NCI-H2227 (cell line): Measurements from ENCODE around the gene GPR15LG.
"Not testable (repeated sequence)": the region's sequence is repeated elsewhere in the genome, so short reads cannot be mapped to it uniquely, and the experiment has no call there.

Source experiments
- DNase-seq: peaks from one replicate; lab custom pipeline; 2025; ENCODE audit not compliant: unreplicated experiment; lab: John Stamatoyannopoulos, UW

The GPR15LG gene

DNA sequence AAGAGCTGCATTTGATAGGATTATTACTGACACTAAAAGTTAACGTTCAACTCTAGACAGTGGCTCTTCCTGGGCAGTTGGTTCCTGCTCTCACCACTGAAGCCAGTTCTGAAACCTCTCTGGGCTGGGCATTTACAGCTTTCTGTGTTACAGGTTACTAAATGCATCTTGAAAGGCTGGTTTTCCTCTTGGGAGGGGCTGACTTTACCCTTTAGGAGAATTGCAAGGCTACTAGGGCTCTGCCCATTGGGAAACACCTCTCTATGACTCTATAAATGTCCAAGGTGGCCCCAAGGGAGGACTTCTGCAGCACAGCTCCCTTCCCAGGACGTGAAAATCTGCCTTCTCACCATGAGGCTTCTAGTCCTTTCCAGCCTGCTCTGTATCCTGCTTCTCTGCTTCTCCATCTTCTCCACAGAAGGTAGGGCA is at the start of gene GPR15LG:
Gene GPR15LG, plus strand, starts transcription at position 301 of the 429 bp plus-strand sequence. Its CDS starts 51 bp downstream, at position 352.
- DNase-seq, result no peak

GRCh38 chr10:84125910-84126784 is 47.5 kb upstream of the GPR15LG start:
- not testable (repeated sequence) for DNase-seq

GRCh38 chr10:84126785-84127167 is 46.8 kb upstream of the GPR15LG start:
- DNase-seq, result no peak

- peak; percentile 28 for DNase-seq
These were observed 37.8 kb upstream of the GPR15LG start for GRCh38 chr10:84135836-84136235.

- DNase-seq, result no peak
These were observed 35.8 kb upstream of the GPR15LG start for GRCh38 chr10:84137811-84138210.

DNA sequence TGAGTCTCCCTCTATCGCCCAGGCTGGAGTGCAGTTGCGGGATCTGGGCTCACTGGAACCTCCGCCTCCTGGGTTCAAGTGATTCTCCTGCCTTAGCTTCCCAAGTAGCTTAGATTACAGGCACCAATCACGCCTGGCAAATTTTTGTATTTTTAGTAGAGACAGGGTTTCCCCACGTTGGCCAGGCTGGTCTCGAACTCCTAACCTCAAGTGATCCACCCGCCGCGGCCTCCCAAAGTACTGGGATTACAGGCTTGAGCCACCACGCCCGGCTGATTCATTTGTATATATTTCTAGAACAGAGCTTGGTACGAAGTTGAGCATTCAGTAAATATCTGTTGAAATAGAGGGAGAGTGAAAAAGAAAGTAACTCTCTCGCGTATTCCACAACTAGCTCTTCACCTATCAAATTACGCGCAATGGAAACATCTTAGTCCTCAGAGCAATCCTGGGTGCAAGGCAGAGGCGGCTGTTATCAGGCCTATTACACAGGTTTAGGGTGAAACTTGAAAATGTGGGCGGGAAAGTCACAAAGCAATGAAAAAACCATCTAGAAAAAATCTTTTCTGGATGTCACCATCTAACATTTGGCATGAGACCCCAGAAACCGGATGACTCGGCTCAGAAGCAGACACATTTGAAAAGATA is 35.0 kb upstream of the GPR15LG start:
- peak; percentile 62 for DNase-seq

GRCh38 chr10:84139126-84140035 is 34.2 kb upstream of the GPR15LG start, which contains the start of gene GHITM:
Gene GHITM, plus strand, starts transcription at chr10:84139509. Its CDS starts 1,992 bp downstream, at chr10:84141501.
- peak; percentile 94 for DNase-seq

GRCh38 chr10:84140036-84140379 is 33.6 kb upstream of the GPR15LG start:
- DNase-seq, result no peak

- DNase-seq, result no peak
These were observed 26.3 kb upstream of the GPR15LG start for GRCh38 chr10:84147347-84147746.

DNA sequence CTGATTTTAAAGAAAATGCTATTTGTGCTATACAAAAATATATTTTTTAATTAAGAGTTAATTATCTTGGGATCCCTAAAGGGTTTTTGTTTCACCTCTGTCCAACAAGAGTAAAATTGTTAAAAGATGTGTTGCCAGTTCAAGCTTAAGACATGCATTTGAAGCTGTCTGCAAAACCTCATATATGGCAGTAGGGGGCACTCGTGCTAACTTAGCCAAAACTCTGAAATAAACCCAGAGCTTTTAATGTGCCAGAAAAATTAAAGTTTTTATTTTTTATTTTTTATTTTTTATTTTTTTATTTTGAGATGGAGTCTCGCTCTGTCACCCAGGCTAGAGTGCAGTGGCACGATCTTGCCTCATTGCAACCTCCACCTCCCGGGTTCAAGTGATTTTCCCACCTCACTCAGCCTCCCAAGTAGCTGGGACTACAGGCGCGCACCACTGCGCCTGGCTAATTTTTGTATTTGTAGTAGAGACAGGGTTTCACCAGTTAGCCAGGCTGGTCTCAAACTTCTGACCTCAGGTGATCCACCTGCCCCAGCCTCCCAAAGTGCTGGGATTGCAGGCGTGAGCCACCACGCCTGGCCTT is 25.5 kb upstream of the GPR15LG start:
- peak; percentile 27 for DNase-seq

- no peak for DNase-seq
These were observed 23.7 kb upstream of the GPR15LG start for GRCh38 chr10:84149854-84150253.

DNA sequence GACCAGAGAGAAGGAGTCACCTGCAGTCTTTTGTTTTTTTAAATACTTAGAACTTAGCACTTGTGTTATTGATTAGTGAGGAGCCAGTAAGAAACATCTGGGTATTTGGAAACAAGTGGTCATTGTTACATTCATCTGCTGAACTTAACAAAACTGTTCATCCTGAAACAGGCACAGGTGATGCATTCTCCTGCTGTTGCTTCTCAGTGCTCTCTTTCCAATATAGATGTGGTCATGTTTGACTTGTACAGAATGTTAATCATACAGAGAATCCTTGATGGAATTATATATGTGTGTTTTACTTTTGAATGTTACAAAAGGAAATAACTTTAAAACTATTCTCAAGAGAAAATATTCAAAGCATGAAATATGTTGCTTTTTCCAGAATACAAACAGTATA is 20.8 kb upstream of the GPR15LG start:
- no peak for DNase-seq

DNA sequence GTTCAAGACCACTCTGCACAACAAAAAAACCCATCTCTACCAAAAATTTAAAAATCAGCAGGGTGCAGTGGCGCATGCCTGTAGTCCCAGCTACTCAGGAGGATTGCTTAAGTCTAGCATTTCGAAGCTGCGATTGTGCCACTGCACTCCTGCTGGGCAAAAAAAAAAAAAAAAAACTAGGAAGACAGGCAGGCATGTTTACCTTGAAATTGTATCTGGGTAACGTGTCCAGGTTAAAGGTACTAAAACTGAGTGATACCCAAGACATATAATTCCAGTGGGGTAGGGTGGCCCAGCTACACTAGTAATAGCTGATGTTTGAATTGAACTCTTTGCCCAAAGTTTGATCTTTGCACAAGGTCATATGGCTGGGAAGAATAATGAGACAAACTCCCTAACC is 18.1 kb upstream of the GPR15LG start:
- DNase-seq, result no peak

- DNase-seq, result no peak
These were observed 17.6 kb upstream of the GPR15LG start for GRCh38 chr10:84156009-84156408.

DNA sequence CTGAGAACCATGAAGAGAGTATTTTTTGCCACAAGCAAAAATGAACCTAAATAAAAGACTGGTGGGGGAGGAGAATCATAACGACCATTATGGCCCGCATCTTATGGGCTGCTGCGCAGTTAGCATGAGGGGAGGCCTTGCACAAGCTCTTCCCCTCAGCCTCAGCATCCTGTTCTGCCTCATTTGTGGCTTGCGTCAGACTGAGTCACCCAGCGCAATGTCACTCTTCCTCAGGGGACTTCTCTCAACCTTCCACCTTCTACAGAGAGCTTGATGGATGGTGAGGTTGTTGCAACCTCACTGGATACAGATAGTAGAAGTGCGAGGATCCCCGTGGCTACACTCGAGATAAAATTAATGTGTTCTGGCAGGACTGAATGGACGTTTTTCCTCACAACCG is 16.8 kb upstream of the GPR15LG start:
- no peak for DNase-seq

GRCh38 chr10:84158061-84158460 is 15.5 kb upstream of the GPR15LG start:
- no peak for DNase-seq

DNA sequence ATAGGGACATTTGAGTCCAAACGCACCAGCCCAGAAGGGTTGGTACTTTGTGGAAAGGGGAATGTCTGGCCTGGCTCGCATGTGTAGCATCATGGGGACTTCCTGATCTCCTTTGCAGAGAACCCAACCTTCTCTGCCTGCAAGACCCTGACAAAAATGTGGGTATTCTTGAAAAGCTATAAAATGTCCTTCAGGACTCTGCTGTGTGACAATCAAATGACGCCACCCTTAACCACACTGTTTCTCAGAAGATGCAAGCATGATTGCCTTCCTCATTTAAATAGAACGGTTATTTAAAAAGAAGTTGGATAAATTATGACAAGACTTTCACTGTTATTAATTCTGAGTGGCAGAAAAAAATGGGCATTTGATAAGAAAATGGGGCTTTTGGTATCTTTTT is 15.1 kb upstream of the GPR15LG start:
- DNase-seq, result no peak

DNA sequence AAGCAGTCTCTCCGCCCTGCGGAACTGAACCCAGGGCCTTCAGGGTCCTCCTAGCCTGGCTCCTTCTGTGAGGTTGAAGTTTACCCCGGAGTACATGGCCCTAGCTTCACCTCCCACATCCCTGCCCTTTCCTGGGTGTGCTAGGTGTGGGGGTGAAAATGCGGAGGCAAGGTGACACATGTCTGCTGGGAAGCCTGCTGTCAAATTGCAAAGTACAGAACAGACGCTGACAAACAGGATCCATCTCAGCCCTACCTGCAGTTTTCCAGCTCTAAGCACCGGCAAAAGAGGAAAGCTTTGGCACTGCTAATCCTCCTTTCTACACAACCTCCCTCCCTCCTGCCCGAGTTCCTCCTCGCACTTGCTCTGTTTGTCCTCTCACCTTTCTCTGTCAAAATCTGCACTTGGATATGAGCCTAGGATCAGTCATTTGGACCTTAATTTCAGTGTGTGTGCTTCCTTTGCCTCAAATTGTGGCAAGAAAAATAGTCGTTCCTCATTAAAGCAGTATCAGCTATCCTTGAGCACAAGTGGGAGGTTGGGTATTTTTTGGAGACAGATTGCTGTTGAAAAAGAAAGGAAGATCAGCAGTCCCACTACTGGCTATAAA is 14.4 kb upstream of the GPR15LG start:
- no peak for DNase-seq

DNA sequence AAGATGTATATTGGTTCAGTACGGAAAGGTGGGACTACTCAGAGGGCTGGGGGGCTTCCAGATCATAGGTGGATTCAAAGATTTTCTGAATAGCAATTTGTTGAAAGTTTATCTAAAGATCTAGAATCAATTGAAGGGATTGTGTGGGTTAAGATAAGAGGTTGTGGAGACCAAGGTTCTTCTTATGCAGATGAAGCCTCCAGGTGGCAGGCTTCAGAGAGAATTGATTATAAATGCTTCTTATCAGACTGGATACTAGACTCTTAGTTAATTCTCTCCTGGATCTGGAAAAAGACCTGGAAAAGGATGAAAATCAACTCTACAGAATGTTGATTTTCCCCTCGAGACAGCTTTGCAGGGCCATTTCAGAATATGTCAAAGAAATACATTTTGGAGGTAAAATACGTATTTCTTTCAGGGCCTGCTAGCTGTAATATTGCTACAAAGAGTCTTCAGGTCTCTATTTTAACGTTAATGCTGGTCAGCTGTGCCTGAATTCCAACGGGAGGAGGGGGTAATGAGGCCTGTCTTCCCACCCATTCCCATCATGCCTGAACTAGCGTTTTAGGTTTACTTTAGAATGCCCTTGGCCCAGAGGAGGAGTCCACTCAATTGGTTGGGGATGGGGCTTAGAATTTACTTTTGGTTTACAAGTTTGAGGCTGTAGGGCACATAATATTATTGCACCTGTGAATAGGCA is 12.8 kb upstream of the GPR15LG start:
- DNase-seq, result no peak

DNA sequence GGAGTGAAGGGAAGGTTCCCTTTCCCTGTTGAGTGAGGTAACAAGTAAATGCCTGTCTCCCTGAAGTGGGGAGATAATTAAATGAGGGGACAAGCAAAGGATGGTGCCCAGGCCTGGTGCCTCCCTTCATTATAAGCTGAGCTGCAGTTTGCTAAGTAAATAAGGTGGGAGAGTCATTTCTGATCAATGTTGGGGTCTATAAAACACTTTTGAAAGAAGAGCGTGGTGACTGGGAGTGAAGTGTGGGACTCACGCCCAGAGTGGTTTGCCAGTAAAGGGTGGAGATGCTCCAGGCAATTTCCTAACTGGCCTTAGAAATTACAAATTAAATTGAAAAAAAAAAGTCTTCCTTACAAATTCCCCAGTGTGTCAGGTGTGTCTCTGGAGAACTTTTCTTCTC is 9.6 kb upstream of the GPR15LG start:
- no peak for DNase-seq
